ENCODE results near the gene DCXR.
A peak's percentile ranks its signal among the peaks of the same experiment; 100 is the strongest.

Gene DCXR

GRCh38 chr17:82021107-82021899 is 16.2 kb downstream of the DCXR start:
- H3K4me3 ChIP-seq (ENCODE audit: low read depth, low read length), result peak overlapping the region; percentile 95
- no peaks in the 10 kb centered on the region for H3K9me3 ChIP-seq (ENCODE audit: control insufficient read depth, insufficient read depth, low read depth, low read length)
- ChIA-PET CTCF (interaction anchor here (0.6 to 7.6 kb wide), 28 partner anchors 8 to 270 kb away, joined by 3 to 105 read pairs (median 4); partner anchors contain the start of genes DCXR, NOTUM and RAC3), POLR2A (interaction anchor here (1.0 to 5.1 kb wide), 11 partner anchors 9 to 149 kb away, joined by 3 to 61 read pairs (median 8); partner anchors contain the start of genes DCXR, FASN, NOTUM and RAC3)
- H3K4me1 ChIP-seq (ENCODE audit: control insufficient read depth, insufficient read depth, low read length), result peaks cover 11% of the 10 kb centered on the region
- peaks cover 0 to 37% of the 10 kb centered on the region in 2 experiments; a peak in 2 of 3 replicates for H3K36me3 ChIP-seq (ENCODE audit: control insufficient read depth in 2 of 2, insufficient read depth in 1 of 2, low read length in 2 of 2)
- H3K27ac ChIP-seq (ENCODE audit: extremely low read depth, low read depth, low read length), result peak overlapping the region; percentile 38
- TF ChIP-seq ZNF114 (tag by site-specific recombination; IDR thresholded peaks at IDR 0.05) (no peak), OSR2 (tag by site-specific recombination; IDR thresholded peaks at IDR 0.05) (no peak), GLI4 (tag by site-specific recombination; IDR thresholded peaks at IDR 0.05) (no peak), SP7 (tag by site-specific recombination; IDR thresholded peaks at IDR 0.05) (peak; percentile 19; the same call in 1 of the 2 replicates), ZNF350 (tag by site-specific recombination; IDR thresholded peaks at IDR 0.05) (no peak), ZNF423 (tag by site-specific recombination; IDR thresholded peaks at IDR 0.05) (no peak), ZEB2 (tag by site-specific recombination; IDR thresholded peaks at IDR 0.05) (peak; percentile 24; the same call in 1 of the 2 replicates), WT1 (tag by site-specific recombination; IDR thresholded peaks at IDR 0.05) (no peak), KLF16 (tag by site-specific recombination; IDR thresholded peaks at IDR 0.05) (no peak), ZBTB1 (tag by site-specific recombination; IDR thresholded peaks at IDR 0.05) (no peak), ZNF549 (tag by site-specific recombination; IDR thresholded peaks at IDR 0.05) (no peak), ZNF37A (tag by site-specific recombination; IDR thresholded peaks at IDR 0.05) (no peak), GLIS2 (tag by site-specific recombination; IDR thresholded peaks at IDR 0.05) (peak; percentile 62; the same call in 1 of the 2 replicates), ZNF76 (tag by site-specific recombination; IDR thresholded peaks at IDR 0.05; ENCODE audit: borderline replicate concordance, low read depth) (no peak), ZNF391 (tag by site-specific recombination; IDR thresholded peaks at IDR 0.05; ENCODE audit: borderline replicate concordance, low read depth) (peak; percentile 26; the same call in 1 of the 2 replicates), ZNF211 (tag by site-specific recombination; IDR thresholded peaks at IDR 0.05; ENCODE audit: low read depth) (no peak), ZBTB49 (tag by site-specific recombination; IDR thresholded peaks at IDR 0.05; ENCODE audit: low read depth) (no peak), ZIC2 (tag by site-specific recombination; IDR thresholded peaks at IDR 0.05) (peak; percentile 57), ZNF654 (tag by site-specific recombination; IDR thresholded peaks at IDR 0.05; ENCODE audit: low read depth) (peak; percentile 85), ZNF335 (tag by site-specific recombination; conservative IDR thresholded peaks at IDR 0.05) (peak; percentile 55), ZNF548 (tag by site-specific recombination; IDR thresholded peaks at IDR 0.05) (no peak), ZBTB7A (tag by site-specific recombination; IDR thresholded peaks at IDR 0.05; ENCODE audit: low read depth) (0 out of 2 replicates have a peak, but pooled peaks have one; percentile 30), ZNF121 (tag by site-specific recombination; IDR thresholded peaks at IDR 0.05) (no peak), ATF2 (tag by site-specific recombination; IDR thresholded peaks at IDR 0.05; ENCODE audit: low read depth) (no peak)
- TF ChIP-seq, protein P1, sequence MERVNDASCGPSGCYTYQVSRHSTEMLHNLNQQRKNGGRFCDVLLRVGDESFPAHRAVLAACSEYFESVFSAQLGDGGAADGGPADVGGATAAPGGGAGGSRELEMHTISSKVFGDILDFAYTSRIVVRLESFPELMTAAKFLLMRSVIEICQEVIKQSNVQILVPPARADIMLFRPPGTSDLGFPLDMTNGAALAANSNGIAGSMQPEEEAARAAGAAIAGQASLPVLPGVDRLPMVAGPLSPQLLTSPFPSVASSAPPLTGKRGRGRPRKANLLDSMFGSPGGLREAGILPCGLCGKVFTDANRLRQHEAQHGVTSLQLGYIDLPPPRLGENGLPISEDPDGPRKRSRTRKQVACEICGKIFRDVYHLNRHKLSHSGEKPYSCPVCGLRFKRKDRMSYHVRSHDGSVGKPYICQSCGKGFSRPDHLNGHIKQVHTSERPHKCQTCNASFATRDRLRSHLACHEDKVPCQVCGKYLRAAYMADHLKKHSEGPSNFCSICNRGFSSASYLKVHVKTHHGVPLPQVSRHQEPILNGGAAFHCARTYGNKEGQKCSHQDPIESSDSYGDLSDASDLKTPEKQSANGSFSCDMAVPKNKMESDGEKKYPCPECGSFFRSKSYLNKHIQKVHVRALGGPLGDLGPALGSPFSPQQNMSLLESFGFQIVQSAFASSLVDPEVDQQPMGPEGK (tag by site-specific recombination; IDR thresholded peaks at IDR 0.05), result peak; percentile 42
- TF ChIP-seq, protein P2, sequence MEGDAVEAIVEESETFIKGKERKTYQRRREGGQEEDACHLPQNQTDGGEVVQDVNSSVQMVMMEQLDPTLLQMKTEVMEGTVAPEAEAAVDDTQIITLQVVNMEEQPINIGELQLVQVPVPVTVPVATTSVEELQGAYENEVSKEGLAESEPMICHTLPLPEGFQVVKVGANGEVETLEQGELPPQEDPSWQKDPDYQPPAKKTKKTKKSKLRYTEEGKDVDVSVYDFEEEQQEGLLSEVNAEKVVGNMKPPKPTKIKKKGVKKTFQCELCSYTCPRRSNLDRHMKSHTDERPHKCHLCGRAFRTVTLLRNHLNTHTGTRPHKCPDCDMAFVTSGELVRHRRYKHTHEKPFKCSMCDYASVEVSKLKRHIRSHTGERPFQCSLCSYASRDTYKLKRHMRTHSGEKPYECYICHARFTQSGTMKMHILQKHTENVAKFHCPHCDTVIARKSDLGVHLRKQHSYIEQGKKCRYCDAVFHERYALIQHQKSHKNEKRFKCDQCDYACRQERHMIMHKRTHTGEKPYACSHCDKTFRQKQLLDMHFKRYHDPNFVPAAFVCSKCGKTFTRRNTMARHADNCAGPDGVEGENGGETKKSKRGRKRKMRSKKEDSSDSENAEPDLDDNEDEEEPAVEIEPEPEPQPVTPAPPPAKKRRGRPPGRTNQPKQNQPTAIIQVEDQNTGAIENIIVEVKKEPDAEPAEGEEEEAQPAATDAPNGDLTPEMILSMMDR (tag by site-specific recombination; IDR thresholded peaks at IDR 0.05), result peak; percentile 97
- TF ChIP-seq, protein P3, sequence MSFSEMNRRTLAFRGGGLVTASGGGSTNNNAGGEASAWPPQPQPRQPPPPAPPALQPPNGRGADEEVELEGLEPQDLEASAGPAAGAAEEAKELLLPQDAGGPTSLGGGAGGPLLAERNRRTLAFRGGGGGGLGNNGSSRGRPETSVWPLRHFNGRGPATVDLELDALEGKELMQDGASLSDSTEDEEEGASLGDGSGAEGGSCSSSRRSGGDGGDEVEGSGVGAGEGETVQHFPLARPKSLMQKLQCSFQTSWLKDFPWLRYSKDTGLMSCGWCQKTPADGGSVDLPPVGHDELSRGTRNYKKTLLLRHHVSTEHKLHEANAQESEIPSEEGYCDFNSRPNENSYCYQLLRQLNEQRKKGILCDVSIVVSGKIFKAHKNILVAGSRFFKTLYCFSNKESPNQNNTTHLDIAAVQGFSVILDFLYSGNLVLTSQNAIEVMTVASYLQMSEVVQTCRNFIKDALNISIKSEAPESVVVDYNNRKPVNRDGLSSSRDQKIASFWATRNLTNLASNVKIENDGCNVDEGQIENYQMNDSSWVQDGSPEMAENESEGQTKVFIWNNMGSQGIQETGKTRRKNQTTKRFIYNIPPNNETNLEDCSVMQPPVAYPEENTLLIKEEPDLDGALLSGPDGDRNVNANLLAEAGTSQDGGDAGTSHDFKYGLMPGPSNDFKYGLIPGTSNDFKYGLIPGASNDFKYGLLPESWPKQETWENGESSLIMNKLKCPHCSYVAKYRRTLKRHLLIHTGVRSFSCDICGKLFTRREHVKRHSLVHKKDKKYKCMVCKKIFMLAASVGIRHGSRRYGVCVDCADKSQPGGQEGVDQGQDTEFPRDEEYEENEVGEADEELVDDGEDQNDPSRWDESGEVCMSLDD (tag by site-specific recombination; IDR thresholded peaks at IDR 0.05), result no peak
